Sigmoid colon (tissue), 7 donors: ENCODE results near the gene MRPL53. TPM values are rescaled to one million over a fixed set of nuclear protein-coding genes. Genes with fewer than 3 reads are reported as not detected.
A peak's percentile ranks its signal among the peaks of the same experiment; 100 is the strongest.
"Not testable (repeated sequence)": the region's sequence is repeated elsewhere in the genome, so short reads cannot be mapped to it uniquely, and the experiment has no call there.

Experiments
- DNase-seq: peaks from one replicate; pipeline ENCODE4 v3.0.0-alpha.2; 2019
- H3K27ac ChIP-seq, 4 donors: fragments of 200-600 bp; sonication (generic); one replicate each; pipeline ENCODE4 v1.5.1; 2016 to 2019; ENCODE audit warnings: mild to moderate bottlenecking in 1 of 4
- H3K27me3 ChIP-seq, 3 donors: fragments of 200-600 bp; sonication (generic); one replicate each; pipeline ENCODE4 v1.5.1; 2019; ENCODE audit warnings: mild to moderate bottlenecking in 1 of 3
- H3K36me3 ChIP-seq, 4 donors: fragments of 200-600 bp; sonication (generic); one replicate each; pipeline ENCODE4 v1.5.1; 2016 to 2019
- H3K4me1 ChIP-seq, 4 donors: fragments of 200-600 bp; sonication (generic); one replicate each; pipeline ENCODE4 v1.5.1; 2017 to 2019
- H3K4me3 ChIP-seq, 4 donors: fragments of 200-600 bp; sonication (generic); one replicate each; pipeline ENCODE4 v1.5.1; 2017 to 2019; ENCODE audit warnings: mild to moderate bottlenecking in 2 of 4, moderate library complexity in 1 of 4
- H3K9me3 ChIP-seq, 4 donors: fragments of 200-600 bp in 3 of 4; sonication (generic) in 3 of 4; one replicate each; pipeline versions ENCODE4 v1.5.1 to v1.6.1; 2013 to 2019
- CTCF ChIP-seq, 4 experiments: fragments of 450-650 bp in 3 of 4; fragments of 200-600 bp in 1 of 4; IDR thresholded peaks; one replicate each; pipeline ENCODE4 v1.5.1; 2016 to 2019; ENCODE audit warnings: antibody characterized with exemption in 4 of 4, mild to moderate bottlenecking in 3 of 4, moderate library complexity in 2 of 4
- EP300 ChIP-seq, 4 donors: sonication (generic); formaldehyde crosslinking; IDR thresholded peaks; one replicate each; pipeline ENCODE4 v1.6.1; 2017; ENCODE audit warnings: antibody characterized with exemption in 4 of 4
- POLR2A ChIP-seq, 2 donors: fragments of 450-650 bp; IDR thresholded peaks; one replicate each; pipeline ENCODE4 v1.6.1; 2016; ENCODE audit warnings: antibody characterized with exemption in 2 of 2, mild to moderate bottlenecking in 2 of 2, moderate library complexity in 2 of 2
- POLR2AphosphoS5 ChIP-seq, 4 donors: sonication (generic); formaldehyde crosslinking; IDR thresholded peaks; one replicate each; pipeline ENCODE4 v1.6.1; 2017; ENCODE audit warnings: antibody characterized with exemption in 4 of 4
- WGBS, 2 donors: extraction: QIAGEN DNeasy Blood & Tissue Kit; methylation state at CpG; one replicate each; pipeline ENCODE4 v1.1.7; 2013; 5-methylcytosine and 5-hydroxymethylcytosine counted together
- intact Hi-C: fragments of 100-400 bp; cut with DNase I; formaldehyde crosslinking; loops from one replicate; pipeline ENCODE4 v1.15.1; 2023
- polyA plus RNA-seq, 3 donors: library from polyadenylated mRNA; stranded (reverse); fragments of 200-250 nt; gene quantifications; one replicate each; pipeline ENCODE4 v1.2.3, GENCODE V29; 2013
- total RNA-seq, 4 donors: library from RNA; depleted of rRNA; stranded (reverse); fragments of >200 nt; gene quantifications; one replicate each; pipeline ENCODE4 v1.1.0, GENCODE V29; 2016
- donor health status: healthy with polysubstance abuse.
- donor health status: Bipolar disorder and iron deficiency.
- donor health status: healthy.

Gene MRPL53
- total and polyA plus RNA-seq, 7 donors = 10.2 to 77.1 (median 59.7) TPM

- intact Hi-C loops = no loop called here
These were observed 16.4 kb upstream of the MRPL53 start for GRCh38 chr2:74488643-74489481.

GRCh38 chr2:74486141-74486540 lies 13.7 kb upstream of the MRPL53 start:
- Histone ChIP-seq H3K36me3 (peaks cover 0 to 61% (median 25%) of the 10 kb centered on the region in 4 donors), H3K9me3 (no peaks in the 10 kb centered on the region), H3K27me3 (no peaks in the 10 kb centered on the region), H3K27ac (no peak overlapping the region), H3K4me3 (no peak overlapping the region), H3K4me1 (peaks cover 0 to 27% (median 21%) of the 10 kb centered on the region in 4 donors)
- WGBS, 2 donors = 94 to 97% methylated on average over 2 of the region's 2 CpGs
- DNase-seq = no peak
- no peak for TF ChIP-seq POLR2A (IDR thresholded peaks at IDR 0.05)
- no peak for TF ChIP-seq CTCF (IDR thresholded peaks at IDR 0.05)
- TF ChIP-seq EP300 (IDR thresholded peaks at IDR 0.05) = no peak
- no peak for TF ChIP-seq POLR2AphosphoS5 (IDR thresholded peaks at IDR 0.05)
- intact Hi-C loops = no loop called here

More at GRCh38 chr2:74488643-74489481, 16.4 kb upstream of the MRPL53 start:
- 94 to 96% methylated on average over 9 of the region's 9 CpGs for WGBS, 2 donors
- no peak for DNase-seq
- Histone ChIP-seq H3K27me3 (no peaks in the 10 kb centered on the region), H3K36me3 (peaks cover 0 to 88% (median 46%) of the 10 kb centered on the region in 4 donors), H3K4me3 (no peak overlapping the region), H3K27ac (no peak overlapping the region), H3K9me3 (no peaks in the 10 kb centered on the region), H3K4me1 (peaks cover 0 to 8% (median 5%) of the 10 kb centered on the region in 4 donors)
- TF ChIP-seq POLR2A (IDR thresholded peaks at IDR 0.05) (no peak), EP300 (IDR thresholded peaks at IDR 0.05) (no peak), POLR2AphosphoS5 (IDR thresholded peaks at IDR 0.05) (no peak), CTCF (IDR thresholded peaks at IDR 0.05) (no peak)

GRCh38 chr2:74483675-74484164 lies 11.2 kb upstream of the MRPL53 start:
- Histone ChIP-seq H3K4me1 (peaks cover 0 to 33% (median 28%) of the 10 kb centered on the region in 4 donors), H3K36me3 (peaks cover 0 to 58% (median 11%) of the 10 kb centered on the region in 4 donors), H3K27ac (peak overlapping the region; percentile 87 to 92 (median 90)), H3K4me3 (peak overlapping the region; percentile 62 to 79 (median 76))
- intact Hi-C loops = loop anchor here (1.0 to 2.0 kb wide), 4 partner anchors 24 to 104 kb away; partner anchors contain the start of genes AUP1, DOK1, HTRA2 and PCGF1
- not testable (repeated sequence) for DNase-seq, H3K27me3 ChIP-seq, H3K9me3 ChIP-seq
- WGBS, 2 donors = 84 to 86% methylated on average over 19 of the region's 19 CpGs

GRCh38 chr2:74482801-74483674 lies 10.6 kb upstream of the MRPL53 start, which contains the start of the genes CCDC142 and TTC31:
Gene CCDC142, minus strand, starts transcription at chr2:74482998. Its CDS starts 161 bp downstream, at chr2:74482837.
Gene TTC31, plus strand, starts transcription at chr2:74483081. Its CDS starts 15 bp downstream, at chr2:74483096.
- H3K27ac ChIP-seq = peak within 1 kb of the TSS; percentile 87 to 92 (median 90)
- H3K4me3 ChIP-seq = peak within 1 kb of the TSS; percentile 62 to 79 (median 76)
- peaks cover 0 to 33% (median 28%) of the 10 kb centered on the region in 4 donors for H3K4me1 ChIP-seq
- peaks cover 0 to 58% (median 8%) of the 10 kb centered on the region in 4 donors for H3K36me3 ChIP-seq
- no peaks in the 10 kb centered on the region for H3K9me3 ChIP-seq
- WGBS, 2 donors = 1% methylated on average over 50 of the region's 50 CpGs
- DNase-seq = peak; percentile 98
- no peaks in the 10 kb centered on the region for H3K27me3 ChIP-seq
- TF ChIP-seq EP300 (IDR thresholded peaks at IDR 0.05) (no peak), POLR2AphosphoS5 (IDR thresholded peaks at IDR 0.05) (peak; percentile 69 to 81 (median 78)), CTCF (IDR thresholded peaks at IDR 0.05) (peak; percentile 81 to 91 (median 84)), POLR2A (IDR thresholded peaks at IDR 0.05) (peak in 1 of 2 donors; percentile 46)
- intact Hi-C loops = loop anchor here (1.0 to 2.0 kb wide), 5 partner anchors 24 to 104 kb away; partner anchors contain the start of genes AUP1, DOK1, HTRA2 and INO80B
